ENCODE data around the gene BGLAP.

BGLAP gene

GRCh38 chr1:156203331-156203730 lies 38.7 kb upstream of the BGLAP start:
- Histone ChIP-seq H4K20me1 (ENCODE audit: insufficient read depth, low read length) (no peaks in the 10 kb centered on the region), H3K27ac (ENCODE audit: low read length) (no peak overlapping the region), H3K79me2 (ENCODE audit: low read length) (no peaks in the 10 kb centered on the region; the same call in 1 of the 2 replicates), H3K4me3 (ENCODE audit: low read length) (no peak overlapping the region), H3K9me3 (ENCODE audit: insufficient read depth, low read length) (no peaks in the 10 kb centered on the region), H3K36me3 (replicated peaks; ENCODE audit: low read depth, low read length) (peaks cover 23% of the 10 kb centered on the region), H3K4me2 (ENCODE audit: low read length) (no peak overlapping the region), H3K27me3 (ENCODE audit: low read depth, low read length) (no peaks in the 10 kb centered on the region), H3K4me1 (ENCODE audit: low read length) (no peaks in the 10 kb centered on the region), H2AFZ (ENCODE audit: low read depth, low read length) (no peak overlapping the region), H3K9ac (ENCODE audit: low read length) (no peak overlapping the region)
- TF ChIP-seq EZH2phosphoT487 (IDR thresholded peaks at IDR 0.05; ENCODE audit: low read depth), result no peak
- TF ChIP-seq, protein P1, sequence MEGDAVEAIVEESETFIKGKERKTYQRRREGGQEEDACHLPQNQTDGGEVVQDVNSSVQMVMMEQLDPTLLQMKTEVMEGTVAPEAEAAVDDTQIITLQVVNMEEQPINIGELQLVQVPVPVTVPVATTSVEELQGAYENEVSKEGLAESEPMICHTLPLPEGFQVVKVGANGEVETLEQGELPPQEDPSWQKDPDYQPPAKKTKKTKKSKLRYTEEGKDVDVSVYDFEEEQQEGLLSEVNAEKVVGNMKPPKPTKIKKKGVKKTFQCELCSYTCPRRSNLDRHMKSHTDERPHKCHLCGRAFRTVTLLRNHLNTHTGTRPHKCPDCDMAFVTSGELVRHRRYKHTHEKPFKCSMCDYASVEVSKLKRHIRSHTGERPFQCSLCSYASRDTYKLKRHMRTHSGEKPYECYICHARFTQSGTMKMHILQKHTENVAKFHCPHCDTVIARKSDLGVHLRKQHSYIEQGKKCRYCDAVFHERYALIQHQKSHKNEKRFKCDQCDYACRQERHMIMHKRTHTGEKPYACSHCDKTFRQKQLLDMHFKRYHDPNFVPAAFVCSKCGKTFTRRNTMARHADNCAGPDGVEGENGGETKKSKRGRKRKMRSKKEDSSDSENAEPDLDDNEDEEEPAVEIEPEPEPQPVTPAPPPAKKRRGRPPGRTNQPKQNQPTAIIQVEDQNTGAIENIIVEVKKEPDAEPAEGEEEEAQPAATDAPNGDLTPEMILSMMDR (IDR thresholded peaks at IDR 0.05; ENCODE audit: low read depth, low read length), result no peak

- H3K4me1 ChIP-seq (ENCODE audit: low read length), result no peaks in the 10 kb centered on the region
- no peaks in the 10 kb centered on the region for H3K27me3 ChIP-seq (ENCODE audit: low read depth, low read length)
- H3K4me3 ChIP-seq (ENCODE audit: low read length), result no peak overlapping the region
- no peak overlapping the region for H3K9ac ChIP-seq (ENCODE audit: low read length)
- no peak overlapping the region for H3K27ac ChIP-seq (ENCODE audit: low read length)
- H3K36me3 ChIP-seq (replicated peaks; ENCODE audit: low read depth, low read length), result peaks cover 23% of the 10 kb centered on the region
- H4K20me1 ChIP-seq (ENCODE audit: insufficient read depth, low read length), result no peaks in the 10 kb centered on the region
- no peak overlapping the region for H2AFZ ChIP-seq (ENCODE audit: low read depth, low read length)
- no peak overlapping the region for H3K4me2 ChIP-seq (ENCODE audit: low read length)
- no peaks in the 10 kb centered on the region for H3K9me3 ChIP-seq (ENCODE audit: insufficient read depth, low read length)
- TF ChIP-seq, protein P1 (IDR thresholded peaks at IDR 0.05; ENCODE audit: low read depth, low read length), result no peak
- TF ChIP-seq EZH2phosphoT487 (IDR thresholded peaks at IDR 0.05; ENCODE audit: low read depth), result no peak
- H3K79me2 ChIP-seq (ENCODE audit: low read length), result no peaks in the 10 kb centered on the region; the same call in 1 of the 2 replicates
These were observed 37.3 kb upstream of the BGLAP start for GRCh38 chr1:156204686-156205085.

DNA sequence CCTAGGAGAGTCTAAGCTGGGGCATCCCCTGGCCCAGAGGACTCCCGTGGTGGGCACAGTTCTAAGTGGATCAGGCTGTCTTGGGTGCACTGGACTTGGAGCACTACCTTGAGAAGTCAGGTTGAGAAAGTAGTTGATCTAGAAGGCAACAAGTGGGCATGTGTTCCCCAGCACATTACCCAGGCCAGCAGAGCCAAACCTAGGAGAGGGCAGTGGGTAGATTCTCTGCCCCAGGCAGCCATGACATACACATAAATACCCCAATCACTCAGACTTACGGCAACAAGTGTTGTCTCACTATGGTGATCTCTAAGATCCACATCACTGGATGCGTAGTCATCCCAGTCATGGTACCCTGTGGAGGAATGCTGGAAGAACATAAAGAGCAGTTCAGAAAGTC lies 30.7 kb upstream of the BGLAP start:
- Histone ChIP-seq H3K27ac (ENCODE audit: low read length) (no peak overlapping the region), H3K9ac (ENCODE audit: low read length) (no peak overlapping the region), H3K4me3 (ENCODE audit: low read length) (no peak overlapping the region), H3K36me3 (replicated peaks; ENCODE audit: low read depth, low read length) (peaks cover 4% of the 10 kb centered on the region), H3K4me2 (ENCODE audit: low read length) (no peak overlapping the region), H3K9me3 (ENCODE audit: insufficient read depth, low read length) (no peaks in the 10 kb centered on the region), H3K79me2 (ENCODE audit: low read length) (peaks cover 13% of the 10 kb centered on the region), H3K27me3 (ENCODE audit: low read depth, low read length) (no peaks in the 10 kb centered on the region), H4K20me1 (ENCODE audit: insufficient read depth, low read length) (no peaks in the 10 kb centered on the region), H3K4me1 (ENCODE audit: low read length) (peaks cover 12% of the 10 kb centered on the region), H2AFZ (ENCODE audit: low read depth, low read length) (no peak overlapping the region)
- no peak for TF ChIP-seq EZH2phosphoT487 (IDR thresholded peaks at IDR 0.05; ENCODE audit: low read depth)
- TF ChIP-seq, protein P1 (IDR thresholded peaks at IDR 0.05; ENCODE audit: low read depth, low read length), result no peak

GRCh38 chr1:156212130-156212529 lies 29.9 kb upstream of the BGLAP start:
- TF ChIP-seq EZH2phosphoT487 (IDR thresholded peaks at IDR 0.05; ENCODE audit: low read depth), result no peak
- TF ChIP-seq, protein P1 (IDR thresholded peaks at IDR 0.05; ENCODE audit: low read depth, low read length), result no peak
- peak overlapping the region; percentile 74 for H3K4me3 ChIP-seq (ENCODE audit: low read length)
- H3K4me1 ChIP-seq (ENCODE audit: low read length), result peaks cover 12% of the 10 kb centered on the region
- peak overlapping the region; percentile 57; the same call in 1 of the 2 replicates for H2AFZ ChIP-seq (ENCODE audit: low read depth, low read length)
- H3K9me3 ChIP-seq (ENCODE audit: insufficient read depth, low read length), result no peaks in the 10 kb centered on the region
- H3K27me3 ChIP-seq (ENCODE audit: low read depth, low read length), result no peaks in the 10 kb centered on the region
- peak overlapping the region; percentile 66 for H3K9ac ChIP-seq (ENCODE audit: low read length)
- H3K79me2 ChIP-seq (ENCODE audit: low read length), result peaks cover 13% of the 10 kb centered on the region
- H3K27ac ChIP-seq (ENCODE audit: low read length), result peak overlapping the region; percentile 71
- H4K20me1 ChIP-seq (ENCODE audit: insufficient read depth, low read length), result no peaks in the 10 kb centered on the region
- H3K4me2 ChIP-seq (ENCODE audit: low read length), result peak overlapping the region; percentile 81
- H3K36me3 ChIP-seq (replicated peaks; ENCODE audit: low read depth, low read length), result peaks cover 4% of the 10 kb centered on the region

Data from OCI-LY3 (cell line).